ENCODE data around the gene CRB1. TPM values are rescaled to one million over a fixed set of nuclear protein-coding genes. Genes with fewer than 3 reads are reported as not detected.
A peak's percentile ranks its signal among the peaks of the same experiment; 100 is the strongest.

CRB1 gene
- total and polyA plus RNA-seq, 8 donors = 0.08 to 0.73 TPM; not detected in 6

GRCh38 chr1:197358959-197359358 is 90.9 kb downstream of the CRB1 start:
- Histone ChIP-seq H3K4me3 (no peak overlapping the region), H3K27ac (no peak overlapping the region), H3K4me1 (no peaks in the 10 kb centered on the region), H3K9me3 (no peaks in the 10 kb centered on the region), H3K36me3 (no peaks in the 10 kb centered on the region), H3K27me3 (no peaks in the 10 kb centered on the region)
- DNase-seq = no peak
- WGBS, 5 donors = 20 to 55% (median 47%) methylated on average over 1 of the region's 1 CpG
- TF ChIP-seq CTCF (IDR thresholded peaks at IDR 0.05) = no peak
- no peak for TF ChIP-seq EP300 (IDR thresholded peaks at IDR 0.05)
- no peak for TF ChIP-seq POLR2A (IDR thresholded peaks at IDR 0.05)
- TF ChIP-seq POLR2AphosphoS5 (IDR thresholded peaks at IDR 0.05) = no peak
- intact Hi-C loops (cut with DNase I; ENCODE audit: low total_unique reads) = no loop called here

GRCh38 chr1:197360068-197360467 is 92.0 kb downstream of the CRB1 start:
- Histone ChIP-seq H3K4me3 (no peak overlapping the region), H3K9me3 (no peaks in the 10 kb centered on the region), H3K36me3 (no peaks in the 10 kb centered on the region), H3K27me3 (no peaks in the 10 kb centered on the region), H3K27ac (no peak overlapping the region), H3K4me1 (no peaks in the 10 kb centered on the region)
- WGBS, 5 donors = 27 to 62% (median 34%) methylated on average over 5 of the region's 5 CpGs
- intact Hi-C loops (cut with DNase I; ENCODE audit: low total_unique reads) = no loop called here
- no peak for TF ChIP-seq CTCF (IDR thresholded peaks at IDR 0.05)
- TF ChIP-seq EP300 (IDR thresholded peaks at IDR 0.05) = no peak
- no peak for TF ChIP-seq POLR2AphosphoS5 (IDR thresholded peaks at IDR 0.05)
- TF ChIP-seq POLR2A (IDR thresholded peaks at IDR 0.05) = no peak
- DNase-seq = peak in 1 of 2 donors; percentile 16

GRCh38 chr1:197362871-197363270 is 94.8 kb downstream of the CRB1 start:
- no peak overlapping the region for H3K27ac ChIP-seq
- H3K36me3 ChIP-seq = no peaks in the 10 kb centered on the region
- H3K27me3 ChIP-seq = no peaks in the 10 kb centered on the region
- no peak overlapping the region for H3K4me3 ChIP-seq
- H3K9me3 ChIP-seq = no peaks in the 10 kb centered on the region
- intact Hi-C loops (cut with DNase I; ENCODE audit: low total_unique reads) = no loop called here
- no peak for DNase-seq
- H3K4me1 ChIP-seq = no peaks in the 10 kb centered on the region
- TF ChIP-seq POLR2A (IDR thresholded peaks at IDR 0.05) (no peak), CTCF (IDR thresholded peaks at IDR 0.05) (no peak), EP300 (IDR thresholded peaks at IDR 0.05) (no peak), POLR2AphosphoS5 (IDR thresholded peaks at IDR 0.05) (no peak)

- H3K27me3 ChIP-seq = no peaks in the 10 kb centered on the region
- H3K4me3 ChIP-seq = no peak overlapping the region
- H3K9me3 ChIP-seq = no peaks in the 10 kb centered on the region
- no peaks in the 10 kb centered on the region for H3K36me3 ChIP-seq
- no peak for TF ChIP-seq POLR2AphosphoS5 (IDR thresholded peaks at IDR 0.05)
- TF ChIP-seq CTCF (IDR thresholded peaks at IDR 0.05) = no peak
- TF ChIP-seq POLR2A (IDR thresholded peaks at IDR 0.05) = no peak
- no peak for TF ChIP-seq EP300 (IDR thresholded peaks at IDR 0.05)
- no peak for DNase-seq
- no peak overlapping the region for H3K27ac ChIP-seq
- intact Hi-C loops (cut with DNase I; ENCODE audit: low total_unique reads) = no loop called here
- no peaks in the 10 kb centered on the region for H3K4me1 ChIP-seq
- WGBS, 5 donors = 93 to 97% (median 94%) methylated on average over 14 of the region's 14 CpGs
Observed at GRCh38 chr1:197363855-197364254, 95.8 kb downstream of the CRB1 start.
